Stimulated activated CD4-positive, alpha-beta T cell treated with anti-CD3 and anti-CD28 coated beads, Interleukin-12 subunit alpha, Interleukin-12 subunit beta, amount 100 ng/mL, for 4 hours (primary cell): Measurements from ENCODE around the gene CMPK2.

Experiments used
- DNase-seq: peaks from one replicate; pipeline ENCODE4 v3.0.0-alpha.2; 2020

CMPK2 gene

DNA sequence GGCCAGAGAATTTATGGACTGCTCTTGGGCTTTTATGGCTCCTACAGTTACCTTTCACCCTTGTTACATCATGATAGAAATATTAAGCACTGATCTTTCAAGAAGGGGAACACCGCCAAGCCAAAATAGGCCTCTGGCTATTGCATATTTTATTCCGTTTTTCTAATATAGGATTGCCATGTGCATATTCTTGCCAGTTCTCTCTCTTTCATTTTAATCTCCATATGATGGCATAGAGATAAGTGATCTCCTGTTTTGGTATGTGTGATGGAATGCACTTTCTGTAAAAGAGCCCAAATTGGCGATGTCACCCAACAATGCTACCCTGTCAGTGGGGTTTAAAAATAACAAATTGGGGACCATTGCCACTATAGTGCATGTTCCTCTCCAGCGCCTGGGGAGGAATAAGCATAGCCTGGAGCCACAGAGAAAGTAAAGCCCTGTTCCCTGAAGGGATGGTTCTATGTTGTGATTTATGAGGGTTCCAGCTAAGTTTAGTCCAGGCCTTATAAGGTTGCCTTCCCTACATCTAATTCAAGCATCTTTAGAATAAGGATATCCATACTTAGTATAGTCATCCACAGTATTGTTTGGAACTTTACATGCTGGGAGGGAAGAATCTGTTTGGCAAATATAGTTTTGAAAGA is 26.9 kb downstream of the CMPK2 start:
- DNase-seq = no peak

- DNase-seq = no peak
Observed at GRCh38 chr2:6835467-6835866, 30.2 kb downstream of the CMPK2 start.

DNA sequence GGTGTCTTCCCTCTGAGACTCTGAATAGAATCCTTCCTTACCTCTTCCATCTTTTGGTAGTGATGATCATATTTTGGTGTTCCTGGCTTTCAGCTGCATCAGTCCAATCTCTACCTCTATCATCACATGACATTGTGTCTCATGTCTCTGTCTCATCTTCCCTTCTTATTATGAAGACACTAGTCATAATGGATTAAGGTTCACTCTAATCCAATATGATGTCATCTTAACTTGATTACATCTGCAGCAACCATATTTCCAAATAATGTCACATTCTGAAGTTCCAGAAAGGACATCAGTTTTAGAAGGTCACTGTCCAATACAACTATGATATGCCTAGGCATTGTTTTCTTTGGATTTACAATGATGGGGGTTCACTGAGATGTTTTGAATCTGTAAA is 31.5 kb downstream of the CMPK2 start:
- no peak for DNase-seq

DNA sequence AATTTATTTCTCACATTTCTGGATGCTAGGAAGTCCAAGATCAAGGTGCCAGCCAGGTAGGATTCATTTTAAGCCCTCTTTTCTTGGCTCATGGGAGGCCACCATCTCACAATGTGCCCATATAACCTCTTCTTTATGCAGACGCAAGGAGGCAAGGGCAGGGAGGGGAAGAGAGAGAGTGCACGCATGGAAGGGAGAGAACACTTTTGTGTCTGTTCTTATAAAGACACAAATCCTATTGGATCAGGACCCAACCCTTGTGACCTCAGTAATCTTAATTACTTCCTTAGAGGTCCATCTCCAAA is 32.5 kb downstream of the CMPK2 start:
- no peak for DNase-seq

DNA sequence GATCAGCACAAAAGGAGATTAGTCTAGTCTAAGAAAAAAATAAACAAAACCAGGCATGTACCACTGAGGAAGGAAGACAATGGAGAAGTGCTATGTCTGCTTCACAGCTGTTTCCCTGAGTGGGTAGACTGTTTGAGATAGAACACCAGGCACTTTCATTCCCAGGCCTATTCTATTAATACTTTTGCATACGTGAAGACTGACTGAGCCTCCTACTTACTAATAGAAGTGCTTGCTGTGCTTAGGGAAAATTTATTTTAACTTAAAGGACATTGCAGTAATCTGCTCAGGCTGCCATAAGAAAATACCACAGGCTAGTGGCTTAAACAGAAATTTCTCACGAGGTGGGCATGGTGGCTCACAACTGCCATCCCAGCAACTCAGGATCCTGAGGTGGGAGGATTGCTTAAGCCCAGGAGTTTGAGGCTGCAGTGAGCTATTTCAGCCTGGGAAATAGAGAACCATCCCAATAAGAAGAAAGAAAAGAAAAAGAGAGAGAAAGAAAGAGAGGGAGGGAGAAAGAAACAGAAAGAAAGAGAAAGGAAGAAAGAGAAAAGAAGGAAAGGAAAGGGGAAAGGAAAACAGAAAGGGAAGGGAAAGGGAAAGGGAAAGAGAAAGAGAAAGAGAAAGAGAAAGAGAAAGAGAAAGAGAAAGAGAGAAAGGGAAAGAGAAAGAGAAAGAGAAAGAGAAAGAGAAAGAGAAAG is 33.0 kb downstream of the CMPK2 start:
- no peak for DNase-seq

- no peak for DNase-seq
Observed at GRCh38 chr2:6831229-6831628, 34.5 kb downstream of the CMPK2 start.

- no peak for DNase-seq
Observed at GRCh38 chr2:6828299-6828584, 37.5 kb downstream of the CMPK2 start.

- no peak for DNase-seq
Observed at GRCh38 chr2:6827566-6828298, 38.0 kb downstream of the CMPK2 start.

GRCh38 chr2:6826081-6826913 is 39.4 kb downstream of the CMPK2 start:
- DNase-seq = peak; percentile 48

DNA sequence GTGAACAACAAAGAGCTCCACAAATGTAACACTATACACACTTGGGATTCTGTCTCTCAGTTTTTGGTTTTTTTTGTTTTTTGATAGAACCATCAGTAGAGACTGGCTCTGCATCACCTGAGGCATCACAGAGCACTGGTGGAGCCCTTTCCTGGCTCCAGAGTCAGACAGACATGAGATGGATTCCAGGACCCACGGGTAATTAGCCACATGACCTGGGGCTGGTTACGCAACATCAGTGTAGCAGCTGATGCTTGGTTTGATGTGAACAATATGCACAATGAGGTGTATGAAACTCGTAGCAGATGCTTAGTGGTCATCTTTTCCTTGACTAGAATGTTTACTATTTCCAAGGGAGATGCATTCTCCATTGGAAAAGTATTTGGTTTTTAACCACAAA is 40.7 kb downstream of the CMPK2 start:
- no peak for DNase-seq

- DNase-seq = no peak
Observed at GRCh38 chr2:6823111-6823510, 42.6 kb downstream of the CMPK2 start.

DNA sequence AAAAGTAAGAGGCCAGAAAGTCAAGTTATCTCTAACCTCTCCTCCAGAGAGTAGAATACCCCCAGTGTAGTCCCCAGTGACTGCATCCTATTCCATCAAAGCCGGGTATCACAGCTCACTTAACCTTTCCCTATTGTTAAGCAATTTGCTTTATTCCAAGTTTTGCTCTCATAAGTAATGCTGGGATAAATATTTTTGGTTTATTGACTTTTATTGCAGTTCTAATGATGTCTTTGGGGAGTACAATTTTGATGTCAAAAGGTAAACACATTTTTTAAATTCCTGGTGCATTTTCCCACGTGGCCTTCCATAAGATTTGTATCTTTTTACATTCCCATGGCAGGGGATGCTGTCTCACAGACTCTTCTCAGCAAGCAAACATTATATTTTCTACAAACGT is 43.3 kb downstream of the CMPK2 start:
- DNase-seq = no peak

GRCh38 chr2:6820903-6821584 is 44.7 kb downstream of the CMPK2 start:
- DNase-seq = no peak

GRCh38 chr2:6820236-6820635 is 45.5 kb downstream of the CMPK2 start:
- no peak for DNase-seq

DNA sequence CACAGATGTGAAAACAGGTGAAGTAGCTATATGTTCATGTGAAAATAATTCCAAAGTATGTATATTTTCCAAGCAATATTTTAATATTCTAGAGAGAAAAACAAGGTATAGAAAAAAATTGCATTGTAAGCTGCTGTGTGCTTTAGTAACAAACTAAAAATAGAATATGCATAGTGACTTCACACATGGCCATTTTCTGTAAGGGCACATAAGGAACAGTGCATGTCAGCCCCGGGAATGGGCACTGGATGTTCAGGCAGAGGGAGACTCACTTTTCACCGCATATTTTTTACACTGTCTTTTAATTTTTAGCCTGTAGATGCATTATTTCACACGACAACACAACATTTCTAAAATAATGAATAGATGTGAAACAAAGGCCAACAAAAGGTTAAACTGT is 46.0 kb downstream of the CMPK2 start:
- no peak for DNase-seq

DNA sequence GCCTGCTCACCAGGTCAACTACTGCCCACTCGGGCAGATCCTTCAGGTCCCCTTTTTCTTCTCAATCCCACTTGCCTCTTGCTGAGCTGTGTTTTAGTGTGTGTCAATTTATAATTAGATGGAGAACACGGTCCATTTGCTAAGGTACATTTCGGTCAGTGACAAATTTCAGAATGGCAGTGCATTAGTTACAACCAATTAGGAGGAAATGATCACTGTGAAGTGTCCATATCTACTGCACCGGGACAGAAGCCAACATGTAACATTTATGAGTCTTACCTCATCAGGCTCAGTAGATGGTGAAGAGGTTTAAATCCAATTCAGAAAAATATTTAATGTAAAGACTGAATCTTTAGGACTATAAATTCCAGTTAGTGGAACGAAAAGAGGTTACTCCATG is 47.7 kb downstream of the CMPK2 start:
- DNase-seq = no peak

DNA sequence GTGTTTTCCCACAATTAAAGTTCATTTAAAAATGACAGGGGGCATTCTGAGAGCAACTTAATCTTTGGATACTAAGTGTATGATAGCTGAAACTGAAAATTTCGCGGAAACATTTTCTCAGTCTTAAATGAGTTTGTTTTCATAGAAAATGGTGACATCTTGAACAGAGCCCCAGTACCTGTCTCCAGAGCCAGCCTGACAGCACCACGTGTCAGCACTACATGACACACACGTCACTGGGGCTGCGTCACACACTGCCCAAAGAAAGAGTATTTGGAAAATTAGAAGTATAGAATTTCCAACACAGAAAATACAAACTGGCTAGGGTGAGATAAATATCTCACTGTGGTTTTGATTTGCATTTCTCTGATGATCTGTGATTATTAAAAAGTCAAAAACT is 50.8 kb downstream of the CMPK2 start:
- no peak for DNase-seq

DNA sequence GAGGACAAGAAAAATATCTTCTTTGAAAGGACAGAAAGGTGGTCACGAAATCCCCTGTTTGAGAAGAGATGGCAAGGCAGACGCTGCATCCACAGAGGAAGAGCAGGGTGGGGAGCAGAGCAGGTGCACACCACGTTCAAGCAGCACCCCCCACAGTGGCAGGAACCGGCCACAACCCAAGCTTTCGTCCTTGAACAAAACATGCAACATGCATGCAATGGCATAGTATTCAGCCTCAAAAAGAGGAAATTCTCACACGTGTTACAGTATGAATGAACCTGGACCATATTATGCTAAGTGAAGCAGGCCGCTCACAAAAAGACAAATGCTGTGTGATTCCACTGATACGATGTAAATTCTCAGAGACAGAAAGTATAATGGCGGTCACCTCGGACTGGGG is 51.4 kb downstream of the CMPK2 start:
- DNase-seq = no peak

DNA sequence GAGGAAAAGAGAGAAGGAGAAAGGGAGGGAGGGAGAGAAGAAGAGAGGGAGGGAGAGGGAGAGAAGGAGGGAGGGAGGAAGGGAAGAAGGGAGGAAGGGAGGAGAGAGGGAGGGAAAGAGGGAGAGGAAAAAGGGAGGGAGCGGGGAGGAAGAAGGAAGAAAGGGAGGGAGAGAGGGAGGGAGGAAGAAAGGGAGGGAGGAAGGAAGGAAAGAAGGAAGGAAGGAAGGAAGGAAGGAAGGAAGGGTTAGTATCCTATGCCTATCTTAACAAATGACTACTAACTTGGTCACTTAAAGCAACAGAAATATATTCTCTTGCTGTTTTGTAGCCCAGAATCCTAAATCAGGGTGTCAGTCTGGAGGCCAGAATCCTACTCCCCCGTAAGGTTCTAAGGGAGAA is 52.1 kb downstream of the CMPK2 start:
- DNase-seq = no peak

GRCh38 chr2:6812857-6813530 is 52.7 kb downstream of the CMPK2 start:
- no peak for DNase-seq

DNA sequence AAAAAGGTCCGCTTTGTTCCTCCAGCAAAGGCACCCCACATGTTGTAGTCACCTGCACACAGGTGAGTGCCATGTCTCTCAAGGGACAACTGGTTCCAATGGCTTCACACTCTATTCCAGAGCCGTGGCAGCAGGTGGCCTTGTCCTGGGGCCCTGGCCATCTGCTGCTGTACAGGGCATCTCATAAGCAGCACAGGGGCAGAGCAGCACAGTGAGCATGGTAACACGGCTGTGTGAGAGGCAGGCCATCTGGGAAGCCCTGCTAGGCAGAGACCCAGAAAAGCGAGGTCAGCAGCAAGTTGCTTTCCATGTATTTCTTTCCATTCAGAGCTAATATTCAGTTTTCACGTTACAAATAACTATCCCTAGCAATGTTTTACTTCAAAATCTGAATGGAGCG is 54.7 kb downstream of the CMPK2 start:
- DNase-seq = no peak

DNA sequence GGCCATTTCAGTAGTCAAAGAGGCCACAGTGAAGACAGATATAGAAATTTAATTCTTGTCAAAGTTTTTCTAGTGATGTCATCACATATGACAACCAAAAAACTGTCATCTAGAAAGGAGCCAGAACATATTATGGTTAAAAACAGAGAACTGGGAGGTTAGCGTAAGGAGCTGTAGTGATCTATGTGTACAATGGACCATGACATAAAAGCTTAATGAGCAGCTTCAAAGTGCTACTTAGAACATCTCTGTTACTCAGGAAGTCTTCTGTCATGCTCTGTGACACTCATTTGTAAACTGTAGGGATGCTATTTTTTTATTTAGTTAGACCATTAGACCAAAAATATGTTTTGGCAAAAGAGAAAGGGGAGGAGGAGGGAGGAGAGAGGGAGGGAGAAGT is 57.3 kb downstream of the CMPK2 start:
- DNase-seq = no peak

- DNase-seq = no peak
Observed at GRCh38 chr2:6806604-6807003, 59.1 kb downstream of the CMPK2 start.
